NCI-H2227 (cell line): ENCODE measurements around the gene HDAC9.

Source experiments
- DNase-seq: peaks from one replicate; lab custom pipeline; 2025; ENCODE audit not compliant: unreplicated experiment; lab: John Stamatoyannopoulos, UW

The HDAC9 gene

DNA sequence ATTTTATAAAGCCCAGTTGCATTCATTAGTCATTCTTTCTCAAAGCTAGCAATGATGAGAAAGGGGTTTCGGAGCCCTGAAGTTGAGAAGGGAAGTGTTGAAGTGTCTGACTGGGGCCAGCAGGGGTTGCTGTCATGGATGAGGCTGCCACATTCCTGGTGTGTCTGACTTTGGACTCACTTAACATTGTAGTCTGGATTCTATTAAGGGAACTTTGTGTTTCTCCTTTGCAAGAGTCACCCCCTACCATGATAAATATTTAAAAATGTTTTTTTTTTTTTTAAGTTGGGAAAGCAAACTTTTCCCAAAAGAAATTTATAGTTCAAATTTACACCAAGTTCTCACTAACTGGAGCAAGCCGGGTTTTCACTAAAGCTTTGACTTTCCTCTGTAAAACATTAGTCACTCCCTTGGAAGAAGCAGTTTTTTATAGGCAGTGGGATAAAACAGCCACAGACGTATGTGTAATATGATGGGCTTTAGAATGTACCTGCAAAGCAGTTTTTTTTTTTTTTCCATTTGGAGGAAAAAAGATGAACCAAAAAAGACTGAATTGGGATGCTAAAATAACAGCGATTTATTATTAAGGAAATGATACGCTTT, 378.3 kb downstream of the HDAC9 start:
- no peak for DNase-seq

DNA sequence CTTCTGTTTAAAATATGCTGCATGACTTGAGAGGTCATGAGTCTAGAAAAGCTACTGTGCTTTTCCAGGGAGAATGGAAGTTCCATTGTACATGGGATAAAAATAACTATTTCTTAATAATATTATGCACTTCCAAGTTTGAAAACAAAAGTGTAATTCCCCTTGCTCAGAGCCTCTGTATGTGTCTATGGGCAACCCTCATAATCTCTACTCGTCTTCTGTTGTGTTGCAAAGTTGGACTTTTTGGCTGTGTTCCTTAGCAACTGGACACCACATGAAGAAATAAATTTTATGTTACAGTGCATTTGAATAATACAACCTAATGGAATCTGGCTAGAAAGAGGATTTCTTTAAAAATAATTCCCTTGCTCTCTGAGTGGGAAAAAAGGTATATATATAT, 379.3 kb downstream of the HDAC9 start:
- no peak for DNase-seq

DNA sequence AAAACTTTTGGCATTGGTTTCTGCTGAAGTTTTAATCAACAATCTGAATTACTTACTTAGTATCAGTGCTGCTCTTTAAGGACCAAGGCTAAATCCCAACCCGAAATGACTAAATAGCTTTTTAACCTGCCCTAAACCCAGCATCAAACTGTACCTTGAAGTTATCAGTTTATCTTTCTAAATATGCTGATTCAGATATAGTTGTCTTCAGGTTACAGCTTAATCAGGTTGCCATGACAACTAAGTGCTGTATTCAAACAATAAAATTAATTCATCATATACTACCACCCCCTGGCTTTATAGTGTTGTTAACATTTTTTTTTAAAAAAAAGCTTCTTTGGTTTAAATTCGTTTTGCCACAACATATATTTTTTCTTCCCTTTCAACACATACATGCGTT, 382.3 kb downstream of the HDAC9 start:
- no peak for DNase-seq

DNA sequence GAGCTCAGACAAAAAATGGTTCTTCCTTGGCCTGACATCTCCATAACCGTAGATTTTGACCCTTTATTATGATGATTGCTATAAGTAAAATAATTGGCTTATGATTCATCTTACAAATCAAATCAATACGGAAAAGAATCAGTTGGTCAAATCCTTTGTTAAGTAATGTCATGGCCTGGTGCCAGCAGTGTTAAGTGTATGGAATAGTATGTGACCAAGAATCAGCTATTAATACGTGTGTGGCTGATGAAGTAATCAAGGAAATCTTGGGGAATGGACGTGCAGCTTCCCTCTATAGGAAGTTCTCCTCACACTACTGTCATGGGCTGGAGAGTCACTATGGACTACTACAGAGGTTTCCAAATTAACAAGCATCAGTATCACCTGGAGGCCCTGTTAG, 391.3 kb downstream of the HDAC9 start:
- DNase-seq = no peak

DNA sequence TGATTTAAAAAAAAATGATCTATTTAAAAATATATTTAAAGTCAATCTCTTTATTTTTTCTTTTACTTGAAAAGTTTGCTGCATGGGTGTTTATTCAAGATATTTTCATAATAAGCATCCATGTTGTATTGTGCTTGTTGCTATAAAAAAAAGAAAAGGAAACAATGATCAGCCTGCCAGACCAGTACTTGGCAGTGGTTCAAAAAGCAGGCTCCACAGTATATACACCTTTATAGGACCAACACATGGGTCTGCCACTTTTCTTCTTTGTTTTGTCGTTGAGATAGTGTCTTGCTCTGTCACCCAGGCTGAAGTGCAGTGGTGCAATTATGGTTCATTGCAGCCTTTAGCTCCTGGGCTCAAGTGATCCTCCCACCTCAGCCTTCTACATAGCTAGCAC, 393.9 kb downstream of the HDAC9 start:
- DNase-seq = no peak

DNA sequence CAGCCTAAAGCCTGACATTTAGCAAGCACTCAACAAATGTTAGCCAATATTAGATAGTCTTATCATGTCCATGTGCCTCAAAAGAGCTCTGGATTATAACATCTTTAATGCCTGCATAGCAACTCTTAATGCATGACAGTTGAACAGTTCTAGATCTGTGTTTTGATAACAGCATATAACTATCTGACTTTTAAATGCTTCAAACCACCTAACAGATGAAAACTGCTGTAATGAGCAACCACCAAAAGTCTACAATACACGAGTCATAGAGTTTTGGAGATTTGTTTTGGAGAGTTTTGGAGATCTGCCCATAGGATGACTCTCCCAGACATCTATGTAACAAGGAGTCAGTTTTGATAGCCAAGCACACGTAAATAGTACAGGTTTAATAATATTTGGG, 394.6 kb downstream of the HDAC9 start:
- no peak for DNase-seq

DNA sequence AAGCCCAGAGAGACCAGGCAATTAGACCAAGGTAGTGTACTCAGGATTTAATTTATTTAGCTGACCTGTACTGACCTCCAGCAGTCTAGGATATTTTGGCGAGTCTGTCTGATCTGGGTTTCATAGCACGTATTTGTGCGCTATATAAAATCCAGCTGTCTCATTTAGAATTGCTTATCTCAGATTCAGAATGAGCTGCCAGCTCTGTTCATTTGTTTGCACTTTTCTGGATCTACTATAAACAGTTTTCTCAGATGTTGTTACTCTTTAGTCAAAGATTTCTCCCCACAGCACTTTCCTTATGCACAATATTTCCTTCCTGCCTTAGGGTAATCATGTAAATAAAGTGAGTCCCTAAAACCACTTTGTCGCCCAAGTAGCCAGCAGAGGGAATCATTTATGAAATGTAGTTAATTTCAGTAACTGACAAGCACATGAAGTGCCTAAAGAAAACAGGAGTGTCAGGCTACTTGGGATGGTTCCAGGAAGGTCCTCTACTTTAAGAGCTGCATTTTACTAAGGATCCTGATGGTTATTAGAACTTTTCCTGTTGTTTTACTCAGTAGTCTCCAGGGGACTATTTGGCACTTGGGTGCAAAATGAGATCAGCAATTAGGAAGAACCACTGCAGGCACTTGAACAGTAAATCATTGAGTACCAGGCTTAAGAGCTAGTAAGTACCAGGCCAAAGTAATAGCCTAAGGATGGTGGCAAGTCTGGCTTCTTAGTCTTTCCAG, 395.5 kb downstream of the HDAC9 start:
- no peak for DNase-seq

DNA sequence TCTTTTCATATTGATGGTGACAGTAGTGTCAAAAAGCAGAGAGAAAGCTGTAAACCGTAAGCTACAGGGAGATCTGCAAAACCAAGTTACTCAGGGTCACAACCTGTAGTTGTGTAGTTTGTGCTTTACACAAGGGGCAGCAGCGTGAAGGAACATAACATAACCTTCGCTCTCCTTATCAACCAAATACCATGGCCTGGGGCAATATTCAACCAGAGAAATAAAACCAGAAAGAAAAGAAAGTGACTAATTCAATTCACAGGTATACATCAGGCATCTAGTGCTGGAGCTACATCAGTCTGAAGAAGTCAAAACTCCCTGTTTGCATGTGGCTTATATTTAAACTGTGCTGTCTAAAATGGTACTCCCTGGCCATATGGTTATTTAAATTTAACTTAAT, 397.6 kb downstream of the HDAC9 start:
- no peak for DNase-seq

DNA sequence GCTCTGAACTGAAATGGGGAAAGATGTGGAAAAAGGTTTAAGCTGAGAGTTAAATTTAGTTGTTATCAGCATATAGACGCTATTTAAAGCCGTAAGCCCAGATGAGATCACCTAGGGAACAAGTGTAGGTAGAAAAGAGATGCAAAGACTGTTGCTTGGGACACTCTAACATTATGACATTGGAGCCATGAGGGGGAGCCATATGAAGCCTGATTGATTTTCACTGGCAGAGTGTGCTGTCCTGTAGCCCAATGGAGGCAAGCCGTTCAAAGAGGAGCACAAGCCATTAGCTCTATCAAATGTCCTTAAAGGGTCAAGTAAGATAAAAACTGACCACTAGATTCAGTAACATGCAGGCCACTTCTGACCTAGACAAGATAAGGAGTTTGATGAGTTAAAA, 398.6 kb downstream of the HDAC9 start:
- DNase-seq = no peak

DNA sequence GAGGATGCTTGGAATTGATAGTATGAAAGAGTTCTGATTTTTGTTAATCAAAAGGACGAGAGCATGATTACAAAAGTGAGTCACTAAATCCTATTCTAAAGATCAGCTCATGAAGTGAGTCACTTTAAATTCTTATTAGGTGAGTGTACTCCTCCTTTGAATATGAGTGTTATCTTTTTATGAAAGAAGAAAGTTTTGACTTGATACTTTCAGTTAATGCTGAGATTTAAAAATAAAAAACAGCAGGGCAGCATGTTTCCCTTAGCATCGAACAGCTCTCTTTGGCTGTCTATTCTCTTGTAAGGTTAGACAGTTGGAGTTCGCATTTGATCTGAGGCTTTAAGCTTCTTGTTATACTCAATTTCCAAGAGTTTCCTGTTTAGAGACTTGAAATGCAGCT, 399.9 kb downstream of the HDAC9 start:
- DNase-seq = no peak

DNA sequence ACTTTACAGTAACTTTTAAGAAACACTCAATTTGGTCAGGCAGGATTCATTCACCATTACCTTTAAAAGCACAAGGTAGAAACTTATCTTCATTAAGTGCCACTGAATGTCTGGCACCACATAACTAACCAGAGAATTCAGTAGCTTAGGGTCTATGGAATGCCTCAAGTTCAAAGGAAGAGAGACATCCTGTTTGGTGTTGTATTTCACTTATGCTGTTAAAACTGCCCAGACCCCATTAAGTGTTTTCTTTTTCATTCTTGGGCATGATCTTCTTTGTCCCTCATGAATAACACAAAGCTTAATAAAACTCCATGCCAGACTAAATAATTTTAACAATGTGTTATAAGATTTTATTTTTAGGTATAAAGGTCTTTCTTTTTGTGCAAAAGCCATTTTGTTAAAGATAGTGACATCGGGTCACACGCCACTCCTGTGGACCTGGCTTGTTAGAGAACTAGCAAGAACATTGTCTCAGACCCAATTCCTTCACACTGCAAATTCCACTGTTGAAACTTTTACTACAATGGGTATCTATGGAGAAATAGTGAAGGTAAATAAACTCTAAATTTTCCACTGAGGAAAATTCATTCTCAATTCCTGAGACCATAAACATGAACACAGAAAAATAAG, 400.9 kb downstream of the HDAC9 start:
- DNase-seq = no peak

DNA sequence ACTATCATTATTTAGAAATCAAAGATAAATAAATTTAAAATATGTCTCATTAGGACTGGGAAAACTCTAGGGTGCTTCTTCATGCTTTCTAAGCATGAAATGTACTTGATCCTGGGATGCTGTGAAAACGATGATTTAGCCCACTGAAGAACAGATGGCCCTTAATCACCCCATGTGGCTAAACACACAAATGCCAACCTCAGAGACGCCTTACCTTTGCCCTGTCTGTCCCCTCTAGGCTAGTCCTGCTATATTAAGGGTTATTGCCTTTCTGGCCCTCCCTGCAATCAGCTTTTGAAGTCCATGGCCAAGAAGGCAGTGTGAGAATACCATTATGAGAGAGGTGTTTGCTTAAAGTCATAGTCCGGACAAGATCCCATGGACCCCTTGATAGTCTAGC, 404.7 kb downstream of the HDAC9 start:
- DNase-seq = no peak

DNA sequence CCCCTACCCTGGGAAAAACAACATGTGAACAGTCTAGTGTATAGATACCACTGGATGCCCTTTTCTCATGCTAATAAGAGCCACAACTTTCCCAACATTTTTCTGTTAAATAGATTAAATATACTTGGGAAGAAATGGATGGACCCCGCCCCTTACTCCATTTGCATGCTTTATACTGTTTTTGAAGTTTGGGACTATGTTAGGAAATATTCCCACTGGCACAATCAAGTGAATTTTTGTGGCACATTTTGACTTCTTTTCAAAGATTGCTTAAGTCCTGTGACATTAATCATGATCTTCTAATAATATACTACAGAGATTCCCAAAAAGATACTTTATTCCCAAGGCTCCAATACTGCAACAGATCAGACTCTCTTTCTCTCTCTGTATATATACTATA, 405.3 kb downstream of the HDAC9 start:
- no peak for DNase-seq

DNA sequence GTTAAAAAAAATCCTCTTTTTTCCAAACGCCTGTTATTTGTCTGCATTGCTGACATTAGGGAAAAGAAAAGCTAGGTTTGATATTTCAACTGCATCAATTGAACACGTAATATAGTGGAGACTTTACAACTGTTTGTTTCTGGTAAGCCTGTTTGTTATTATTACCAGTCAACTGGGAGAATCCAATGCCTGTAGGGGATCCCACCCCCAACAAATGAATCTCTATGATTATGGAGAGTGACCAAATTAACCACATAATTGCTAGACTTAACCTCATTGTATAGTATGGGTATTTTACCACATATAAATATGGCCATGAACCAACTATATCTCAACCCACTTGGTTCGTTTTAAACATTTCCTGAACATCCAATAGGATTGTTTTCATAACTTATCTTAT, 405.8 kb downstream of the HDAC9 start:
- DNase-seq = no peak

DNA sequence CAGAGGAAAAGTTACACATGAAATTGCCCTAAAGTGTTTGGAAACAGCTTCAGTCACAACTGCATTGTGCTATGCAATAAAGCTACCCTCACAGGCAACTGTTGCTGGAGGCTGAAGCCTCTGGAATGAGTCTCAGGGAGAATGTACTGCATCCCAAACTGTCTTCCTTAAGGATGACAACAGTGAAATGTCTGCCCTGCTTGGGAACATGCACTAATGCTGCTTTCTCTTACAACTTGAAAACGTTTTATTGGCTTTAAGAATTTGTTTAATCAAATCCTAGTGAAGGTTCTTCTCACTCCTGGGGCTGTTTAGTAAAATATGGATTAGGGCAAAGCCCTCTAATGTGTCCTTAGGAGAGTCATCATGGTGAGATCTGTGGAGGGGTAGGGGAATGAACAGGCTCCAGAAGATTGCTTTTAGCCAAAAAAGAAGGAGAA, 406.5 kb downstream of the HDAC9 start:
- no peak for DNase-seq

DNA sequence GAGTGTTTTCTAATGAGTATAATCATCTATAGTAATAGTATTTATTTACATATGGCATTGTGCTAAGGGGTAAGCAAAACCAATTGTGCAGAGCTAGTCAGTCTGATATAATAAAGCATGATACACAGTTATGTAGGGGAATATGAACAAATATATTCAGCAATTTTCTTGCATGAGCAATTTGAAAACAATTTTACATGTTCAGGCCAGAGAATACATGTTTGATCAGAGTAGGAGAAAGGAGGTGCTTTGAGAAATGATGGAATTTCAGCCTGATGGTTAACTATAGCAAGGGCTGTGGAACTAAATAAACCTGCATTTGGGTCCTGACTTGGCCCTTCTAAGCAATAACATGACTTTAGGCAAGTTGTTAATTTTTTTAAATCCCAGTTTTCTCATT, 407.3 kb downstream of the HDAC9 start:
- no peak for DNase-seq

DNA sequence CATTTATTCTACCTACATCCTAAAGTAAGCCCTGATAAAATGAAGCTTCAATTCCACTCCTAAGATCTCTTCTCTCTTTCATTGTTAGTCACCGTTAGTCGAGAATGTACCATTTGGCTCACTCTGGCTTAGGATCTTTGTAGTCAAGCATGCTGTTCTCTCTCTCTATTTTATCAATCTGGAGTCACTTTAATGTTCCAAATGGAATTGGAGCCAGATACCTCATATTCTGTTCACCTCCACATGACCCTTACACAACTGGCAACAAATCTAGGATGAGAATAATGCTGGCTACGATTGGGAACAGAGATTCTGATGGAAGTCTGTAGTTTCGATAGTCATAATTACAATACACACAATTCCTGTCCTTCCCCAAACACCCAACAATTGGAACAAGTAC, 408.1 kb downstream of the HDAC9 start:
- DNase-seq = no peak

DNA sequence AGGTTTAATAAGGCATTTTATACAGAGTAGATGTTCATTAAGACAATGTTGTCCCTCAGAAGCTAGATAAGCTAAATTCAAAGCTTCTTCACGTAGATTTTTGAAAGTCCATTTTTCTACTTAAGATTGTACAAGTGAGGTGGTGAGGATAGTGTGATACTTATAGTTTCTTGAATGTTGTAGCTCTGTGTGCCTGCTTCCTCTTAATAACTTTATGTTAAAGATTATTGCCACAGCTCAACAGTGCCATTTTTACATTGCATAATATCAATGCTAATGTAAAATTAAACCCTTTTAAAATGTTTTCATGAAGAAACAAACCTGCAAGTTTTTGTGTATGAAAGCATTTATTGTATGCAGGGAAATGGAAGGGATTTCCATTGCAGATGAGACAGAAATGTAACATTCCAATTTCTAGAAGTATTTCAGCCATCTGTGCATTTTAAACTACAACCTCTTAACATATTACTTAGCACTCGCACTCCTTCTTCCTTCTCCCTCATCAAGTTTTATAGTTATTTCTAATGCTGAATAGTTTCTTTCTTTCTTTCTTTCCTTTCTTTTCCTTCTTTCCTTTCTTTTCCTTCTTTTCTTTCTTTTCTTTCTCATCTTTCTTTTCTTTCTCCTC, 409.9 kb downstream of the HDAC9 start:
- no peak for DNase-seq

DNA sequence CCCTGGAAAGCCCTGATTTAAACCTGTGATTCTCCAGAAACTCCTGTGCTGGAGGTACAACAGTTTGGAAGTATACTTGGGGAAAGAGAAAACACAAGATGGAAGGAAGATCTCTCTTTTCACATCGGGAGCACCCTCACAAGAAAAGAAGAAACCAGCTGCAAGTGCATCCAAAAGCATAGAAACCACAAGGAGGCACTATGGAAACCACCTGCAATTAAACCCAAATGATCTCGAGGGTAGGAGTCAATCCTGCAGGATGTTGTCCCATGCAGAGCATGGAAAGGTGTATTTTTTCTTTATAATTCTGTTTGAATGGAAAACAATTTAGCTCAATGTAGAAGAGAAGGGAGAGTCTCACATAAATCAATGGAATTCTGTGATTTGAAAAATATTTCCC, 411.4 kb downstream of the HDAC9 start:
- no peak for DNase-seq

DNA sequence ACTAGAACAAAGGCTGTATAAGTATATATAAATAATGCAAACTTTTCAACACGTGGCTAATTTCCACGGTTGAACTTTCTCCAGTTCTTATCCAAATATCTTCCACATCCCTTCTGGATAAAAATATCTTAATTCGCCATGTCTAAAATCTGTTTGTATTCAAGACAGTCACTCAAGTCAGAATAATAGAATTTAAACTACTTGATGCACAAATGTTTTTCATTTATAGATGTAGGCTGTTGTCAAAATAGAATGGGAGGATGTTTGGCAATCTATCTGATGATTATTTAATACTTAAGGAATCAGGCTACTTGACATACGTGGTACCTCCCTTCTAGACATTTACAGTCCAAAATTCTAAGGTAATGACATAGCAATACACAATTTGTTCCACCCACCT, 417.6 kb downstream of the HDAC9 start:
- DNase-seq = no peak

DNA sequence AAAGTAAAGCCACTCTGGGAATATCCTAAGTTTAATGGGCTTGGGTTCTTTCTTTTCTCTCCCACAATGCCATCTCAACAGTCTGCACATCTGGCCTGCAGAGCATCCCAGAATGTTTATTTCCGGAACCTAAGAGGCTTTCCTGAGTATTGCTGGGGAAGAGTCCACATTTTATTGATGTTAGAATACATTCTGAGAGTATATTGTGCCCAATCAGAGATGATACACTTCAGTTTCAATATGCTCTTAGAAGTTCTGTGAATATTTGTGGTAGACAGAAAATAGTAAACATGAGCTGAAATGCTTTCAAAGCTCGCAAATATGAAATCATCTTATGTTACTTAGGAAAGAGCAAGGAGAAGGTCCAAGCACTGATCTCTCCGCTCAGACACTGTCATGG, 421.3 kb downstream of the HDAC9 start:
- DNase-seq = no peak

DNA sequence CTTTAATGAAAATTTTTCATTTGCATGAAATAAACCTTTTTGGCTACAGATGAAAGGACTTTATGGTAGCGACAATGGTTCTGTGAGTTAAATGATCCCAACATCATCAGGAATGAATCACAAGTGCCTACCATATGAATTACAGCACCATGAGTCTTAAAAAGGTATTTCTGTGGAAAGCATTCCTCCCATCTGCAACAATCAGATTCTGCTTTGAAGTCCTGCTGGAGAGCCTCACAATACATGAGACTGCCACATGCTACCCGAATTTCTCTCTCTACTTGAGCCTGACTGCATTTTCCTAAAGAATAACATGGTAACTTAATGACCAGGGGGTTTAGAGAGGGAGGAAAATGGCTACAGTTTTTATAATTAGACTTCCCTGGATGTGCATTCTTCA, 431.6 kb downstream of the HDAC9 start:
- no peak for DNase-seq
